NB4 (cell line): ENCODE data around the gene ZNF534.
A peak's percentile ranks its signal among the peaks of the same experiment; 100 is the strongest.

Experiments used
- DNase-seq: peaks from one replicate; pipeline ENCODE4 v3.0.0; 2010; ENCODE audit warnings: low read depth
- H3K4me3 ChIP-seq: one replicate; pipeline ENCODE4 v1.5.1; 2011; ENCODE audit warnings: mild to moderate bottlenecking, low read depth, low read length, moderate library complexity
- MYC ChIP-seq: IDR thresholded peaks from 2 replicates; pipeline ENCODE4 v1.6.1; 2011; ENCODE audit warnings: low read depth, low read length
- POLR2A ChIP-seq: IDR thresholded peaks from 2 replicates; pipeline ENCODE4 v1.6.1; 2011; ENCODE audit warnings: mild to moderate bottlenecking; ENCODE audit not compliant: insufficient read length; ENCODE audit errors: extremely low read depth
- TF ChIP-seq, protein P1 (sequence below): IDR thresholded peaks from one replicate; pipeline ENCODE4 v1.5.1; 2012; ENCODE audit warnings: low read depth, low read length
- TF ChIP-seq, protein P2 (sequence below): IDR thresholded peaks from 2 replicates; pipeline ENCODE4 v1.6.1; 2011; ENCODE audit warnings: low read depth, low read length

Gene ZNF534

DNA sequence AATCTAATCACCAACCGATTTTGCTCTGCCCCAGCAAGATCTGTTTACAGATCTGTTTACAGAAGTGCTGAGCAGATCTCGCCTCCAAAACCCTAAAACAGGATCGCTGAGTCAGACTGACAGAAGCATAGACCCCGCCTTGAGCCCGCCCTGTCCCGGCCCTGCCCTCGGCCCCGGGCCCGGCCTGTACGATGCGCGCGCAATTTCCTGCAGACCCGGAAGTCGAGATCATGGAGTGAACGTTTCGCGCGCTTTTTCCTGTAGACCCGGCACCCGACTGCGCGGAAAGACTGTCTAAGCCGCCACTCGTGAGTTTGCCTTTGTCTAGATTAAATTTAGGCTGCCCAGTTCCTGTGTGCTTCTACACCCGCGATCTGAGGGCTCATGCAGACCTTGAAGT, at the start of gene ZNF534:
Gene ZNF534 (plus strand): TSS at position 212 of the 400 bp plus-strand sequence. CDS start 2,327 bp downstream, outside the sequence.
- H3K4me3 ChIP-seq: no peak within 1 kb of the TSS
- TF ChIP-seq, protein P1, sequence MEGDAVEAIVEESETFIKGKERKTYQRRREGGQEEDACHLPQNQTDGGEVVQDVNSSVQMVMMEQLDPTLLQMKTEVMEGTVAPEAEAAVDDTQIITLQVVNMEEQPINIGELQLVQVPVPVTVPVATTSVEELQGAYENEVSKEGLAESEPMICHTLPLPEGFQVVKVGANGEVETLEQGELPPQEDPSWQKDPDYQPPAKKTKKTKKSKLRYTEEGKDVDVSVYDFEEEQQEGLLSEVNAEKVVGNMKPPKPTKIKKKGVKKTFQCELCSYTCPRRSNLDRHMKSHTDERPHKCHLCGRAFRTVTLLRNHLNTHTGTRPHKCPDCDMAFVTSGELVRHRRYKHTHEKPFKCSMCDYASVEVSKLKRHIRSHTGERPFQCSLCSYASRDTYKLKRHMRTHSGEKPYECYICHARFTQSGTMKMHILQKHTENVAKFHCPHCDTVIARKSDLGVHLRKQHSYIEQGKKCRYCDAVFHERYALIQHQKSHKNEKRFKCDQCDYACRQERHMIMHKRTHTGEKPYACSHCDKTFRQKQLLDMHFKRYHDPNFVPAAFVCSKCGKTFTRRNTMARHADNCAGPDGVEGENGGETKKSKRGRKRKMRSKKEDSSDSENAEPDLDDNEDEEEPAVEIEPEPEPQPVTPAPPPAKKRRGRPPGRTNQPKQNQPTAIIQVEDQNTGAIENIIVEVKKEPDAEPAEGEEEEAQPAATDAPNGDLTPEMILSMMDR: no peak
- TF ChIP-seq POLR2A: no peak
- no peak for TF ChIP-seq MYC
- TF ChIP-seq, protein P2, sequence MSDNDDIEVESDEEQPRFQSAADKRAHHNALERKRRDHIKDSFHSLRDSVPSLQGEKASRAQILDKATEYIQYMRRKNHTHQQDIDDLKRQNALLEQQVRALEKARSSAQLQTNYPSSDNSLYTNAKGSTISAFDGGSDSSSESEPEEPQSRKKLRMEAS: no peak
- DNase-seq: no peak

DNA sequence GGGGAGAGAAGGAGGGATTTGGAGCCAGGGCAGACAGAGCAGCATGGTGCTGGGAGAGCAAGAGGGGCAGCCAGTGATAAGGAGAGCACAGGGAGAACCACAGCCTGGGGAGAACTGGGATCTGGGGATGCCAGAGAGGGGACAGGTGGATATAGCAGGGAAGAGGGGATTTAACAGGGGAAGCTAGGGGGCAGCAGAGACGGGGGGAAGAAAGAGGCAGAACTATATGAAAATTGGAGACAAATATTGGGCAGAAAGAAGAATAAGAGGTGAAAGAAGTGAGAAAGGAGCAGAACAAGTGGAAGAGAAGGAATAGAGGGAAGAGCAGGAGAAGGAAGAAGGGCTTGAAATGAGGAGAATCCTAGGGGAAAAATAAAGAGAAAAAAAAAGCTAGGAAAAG, 37.8 kb upstream of the ZNF534 start:
- peak; percentile 14 for DNase-seq
- TF ChIP-seq, protein P1: peak; percentile 19
- TF ChIP-seq, protein P2: no peak
- no peak overlapping the region for H3K4me3 ChIP-seq

DNA sequence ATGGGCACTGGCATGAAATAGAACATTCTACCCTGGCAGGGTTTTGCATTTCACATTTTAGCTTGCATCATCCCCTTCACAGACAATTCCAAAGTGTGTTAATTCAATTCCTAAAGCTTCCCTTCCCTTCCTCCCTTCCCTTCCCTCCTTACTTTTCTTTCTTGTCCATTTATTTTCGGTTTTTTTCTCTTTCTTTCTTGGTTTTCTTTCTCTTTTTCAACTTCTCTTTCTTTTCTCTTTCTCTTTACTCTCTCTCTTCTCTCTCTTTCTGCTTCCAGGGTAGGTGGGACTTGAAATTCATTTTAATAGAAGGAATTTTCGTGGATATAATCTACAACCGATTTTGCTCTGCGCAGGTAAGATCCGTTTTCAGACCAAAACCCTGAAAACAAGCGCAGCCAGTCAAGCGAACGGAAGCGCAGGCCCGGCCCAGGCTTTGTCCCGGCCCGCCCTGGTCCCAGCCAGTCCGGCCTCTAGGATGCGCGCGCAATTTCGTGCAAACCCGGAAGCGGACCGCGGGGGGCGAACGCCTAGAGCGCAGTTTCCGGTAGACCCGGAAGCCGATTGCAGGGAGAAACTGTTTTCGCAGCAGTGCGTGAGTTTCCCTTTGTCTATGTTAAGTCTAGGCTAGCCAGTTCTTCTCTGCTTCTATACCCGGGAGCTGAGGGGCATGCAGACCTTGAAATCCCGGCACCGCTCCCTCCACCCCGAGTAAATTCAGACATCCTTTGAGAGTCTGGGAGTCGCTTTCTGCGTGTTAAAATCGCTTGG, 31.5 kb upstream of the ZNF534 start, which contains the start of gene ZNF528:
Gene ZNF528 (plus strand): TSS at position 540 of the 771 bp plus-strand sequence. CDS start 4,165 bp downstream, outside the sequence.
- TF ChIP-seq POLR2A: no peak
- TF ChIP-seq, protein P1: no peak
- TF ChIP-seq, protein P2: no peak
- no peak for TF ChIP-seq MYC
- DNase-seq: peak; percentile 91
- H3K4me3 ChIP-seq: peak within 1 kb of the TSS; percentile 81

DNA sequence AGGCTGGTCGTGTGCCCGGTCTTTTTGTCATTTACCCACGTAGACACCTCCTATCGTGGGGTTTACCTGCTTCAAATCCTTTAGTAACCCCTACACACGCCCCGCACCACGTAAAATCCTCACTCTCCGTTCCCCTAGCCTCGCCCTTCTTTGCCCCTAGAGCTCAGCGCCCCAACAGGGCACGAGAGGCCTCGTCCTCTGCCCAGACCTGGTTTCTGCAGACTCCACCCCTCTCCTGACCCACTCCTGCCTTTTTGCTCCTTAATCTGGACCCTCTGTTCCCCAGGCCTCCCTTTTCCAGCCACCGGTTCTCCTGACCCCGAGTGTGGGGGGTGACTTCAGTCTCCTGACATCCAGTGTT, 30.9 kb upstream of the ZNF534 start:
- no peak for DNase-seq
- H3K4me3 ChIP-seq: peak overlapping the region; percentile 81
- TF ChIP-seq, protein P1: no peak
- TF ChIP-seq POLR2A (no peak), MYC (no peak)
- TF ChIP-seq, protein P2: no peak

DNA sequence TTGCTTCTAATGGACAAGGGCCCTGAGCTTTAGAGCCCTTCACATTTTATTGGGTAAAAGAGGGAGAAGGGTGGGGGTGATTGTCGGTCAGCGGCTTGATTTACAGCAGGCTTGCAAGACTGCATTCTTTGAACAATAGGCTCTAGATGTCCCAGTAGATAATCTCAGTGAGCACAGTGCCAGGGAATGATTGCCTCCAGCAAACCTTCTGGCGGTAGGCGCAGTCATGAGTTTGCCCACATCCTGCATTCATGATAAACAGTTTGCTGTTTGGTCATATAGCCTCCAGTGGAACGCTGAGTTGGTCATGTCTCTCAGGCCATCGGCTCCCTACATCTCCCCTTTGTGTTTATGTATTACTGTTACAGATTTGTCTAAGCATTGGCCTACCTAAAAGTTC, 18.7 kb upstream of the ZNF534 start:
- H3K4me3 ChIP-seq: no peak overlapping the region
- no peak for DNase-seq
- TF ChIP-seq POLR2A: no peak
- TF ChIP-seq, protein P2: no peak
- no peak for TF ChIP-seq MYC
- TF ChIP-seq, protein P1: no peak
